WTC11 (cell line): ENCODE measurements around the gene SCYGR5. TPM values are rescaled to one million over a fixed set of nuclear protein-coding genes. Genes with fewer than 3 reads are reported as not detected.

Experiments used
- ATAC-seq: fragments of 200-7000 bp; cut with Tn5 transposase; 2 replicates; pipeline ENCODE4 v1.10.0; 2021; ENCODE audit warnings: mild to moderate bottlenecking, moderate library complexity
- CTCF ChIA-PET: fragments of 300-600 bp; sonication (Branson Sonifier 250); formaldehyde crosslinking; loops from one replicate; lab custom pipeline; 2021; ENCODE audit warnings: antibody characterized with exemption; lab: Charles Lee
- POLR2A ChIA-PET: fragments of 350-600 bp; sonication (Branson Sonifier 250); formaldehyde crosslinking; loops from one replicate; lab custom pipeline; 2021; ENCODE audit warnings: antibody characterized with exemption; lab: Charles Lee
- DNase-seq: peaks from one replicate; pipeline ENCODE4 v3.0.0; 2021; ENCODE audit warnings: low spot score
- H3K27ac Mint-ChIP-seq: 2 replicates; pipeline ENCODE4 v1.8.0; 2021; ENCODE audit warnings: mixed read lengths
- H3K27me3 Mint-ChIP-seq: 2 replicates; pipeline ENCODE4 v1.8.0; 2021; ENCODE audit warnings: low read depth, mild to moderate bottlenecking, moderate library complexity, mixed read lengths
- H3K36me3 Mint-ChIP-seq: 2 replicates; pipeline ENCODE4 v1.8.0; 2021; ENCODE audit warnings: mixed read lengths
- H3K4me1 Mint-ChIP-seq: 2 replicates; pipeline ENCODE4 v1.8.0; 2022; ENCODE audit warnings: mixed read lengths
- H3K4me3 Mint-ChIP-seq: 2 replicates; pipeline ENCODE4 v1.8.0; 2021; ENCODE audit warnings: mild to moderate bottlenecking, moderate library complexity, mixed read lengths
- H3K9me3 Mint-ChIP-seq: 2 replicates; pipeline ENCODE4 v1.8.0; 2021; ENCODE audit warnings: mixed read lengths
- ATF1 ChIP-seq: sonication (generic); formaldehyde crosslinking; IDR thresholded peaks from 2 replicates; pipeline ENCODE4 v1.8.1; 2023; ENCODE audit warnings: mild to moderate bottlenecking, moderate library complexity, missing genetic modification reagents
- ATF2 ChIP-seq: sonication (generic); formaldehyde crosslinking; IDR thresholded peaks from 2 replicates; pipeline ENCODE4 v1.8.1; 2022; ENCODE audit warnings: low read depth, missing genetic modification reagents, borderline replicate concordance
- ATF6 ChIP-seq: sonication (generic); formaldehyde crosslinking; IDR thresholded peaks from 2 replicates; pipeline ENCODE4 v1.8.1; 2023; ENCODE audit warnings: mild to moderate bottlenecking, missing genetic modification reagents
- CDX4 ChIP-seq: fragments of 250-450 bp; sonication (Bioruptor Pico); IDR thresholded peaks from 2 replicates; pipeline ENCODE4 v1.9.0; 2021; ENCODE audit warnings: moderate library complexity, mild to moderate bottlenecking, inconsistent platforms, borderline replicate concordance
- EMX1 ChIP-seq: fragments of 250-450 bp; sonication (Bioruptor Pico); IDR thresholded peaks from 2 replicates; pipeline ENCODE4 v1.8.0; 2021; ENCODE audit warnings: mild to moderate bottlenecking
- ERG ChIP-seq: fragments of 250-450 bp; sonication (Bioruptor Pico); IDR thresholded peaks from 2 replicates; pipeline ENCODE4 v1.8.0; 2021; ENCODE audit warnings: mild to moderate bottlenecking
- GTF2I ChIP-seq: fragments of 250-450 bp; sonication (Bioruptor Pico); conservative IDR thresholded peaks from 2 replicates; pipeline ENCODE4 v1.4.0; 2021; ENCODE audit warnings: mild to moderate bottlenecking
- IRF1 ChIP-seq: sonication (generic); formaldehyde crosslinking; IDR thresholded peaks from 2 replicates; pipeline ENCODE4 v1.8.0; 2023; ENCODE audit warnings: missing genetic modification reagents
- NFE2L1 ChIP-seq: sonication (generic); formaldehyde crosslinking; IDR thresholded peaks from 2 replicates; pipeline ENCODE4 v1.8.1; 2023; ENCODE audit warnings: missing genetic modification reagents
- NFYB ChIP-seq: sonication (generic); formaldehyde crosslinking; conservative IDR thresholded peaks from 2 replicates; pipeline ENCODE4 v1.8.0; 2022; ENCODE audit warnings: low read depth, missing genetic modification reagents
- NR3C1 ChIP-seq: sonication (generic); formaldehyde crosslinking; conservative IDR thresholded peaks from 2 replicates; pipeline ENCODE4 v1.8.1; 2023; ENCODE audit warnings: low read depth, mild to moderate bottlenecking, missing genetic modification reagents
- STAT6 ChIP-seq: sonication (generic); formaldehyde crosslinking; conservative IDR thresholded peaks from 2 replicates; pipeline ENCODE4 v1.8.1; 2023; ENCODE audit warnings: mild to moderate bottlenecking, low read depth, missing genetic modification reagents, moderate library complexity
- TP53 ChIP-seq: sonication (generic); formaldehyde crosslinking; IDR thresholded peaks from 2 replicates; pipeline ENCODE4 v1.8.1; 2023; ENCODE audit warnings: mild to moderate bottlenecking, missing genetic modification reagents
- USF1 ChIP-seq: sonication (generic); formaldehyde crosslinking; IDR thresholded peaks from 2 replicates; pipeline ENCODE4 v1.8.0; 2022; ENCODE audit warnings: mild to moderate bottlenecking, missing genetic modification reagents
- ZBTB21 ChIP-seq: sonication (generic); formaldehyde crosslinking; IDR thresholded peaks from 2 replicates; pipeline ENCODE4 v1.8.1; 2023; ENCODE audit warnings: mild to moderate bottlenecking, missing genetic modification reagents, borderline replicate concordance
- ZNF263 ChIP-seq: sonication (generic); formaldehyde crosslinking; IDR thresholded peaks from 2 replicates; pipeline ENCODE4 v1.8.1; 2022; ENCODE audit warnings: low read depth, mild to moderate bottlenecking, moderate library complexity, missing genetic modification reagents
- ZNF317 ChIP-seq: sonication (generic); formaldehyde crosslinking; IDR thresholded peaks from 2 replicates; pipeline ENCODE4 v1.8.1; 2023; ENCODE audit warnings: low read depth, mild to moderate bottlenecking, moderate library complexity, missing genetic modification reagents, borderline replicate concordance
- ZNF416 ChIP-seq: fragments of 250-450 bp; sonication (Bioruptor Pico); IDR thresholded peaks from 2 replicates; pipeline ENCODE4 v1.9.0; 2021; ENCODE audit warnings: mild to moderate bottlenecking, inconsistent platforms
- ZNF532 ChIP-seq: fragments of 250-450 bp; sonication (Bioruptor Pico); IDR thresholded peaks from 2 replicates; pipeline ENCODE4 v1.9.0; 2021; ENCODE audit warnings: mild to moderate bottlenecking, borderline replicate concordance
- total RNA-seq: library from RNA; stranded (reverse); gene quantifications from 3 replicates; pipeline ENCODE4 v1.2.3, GENCODE V29; 2021

SCYGR5 gene
- total RNA-seq, 1 experiment from 2014 or later = not detected

GRCh38 chr2:227703280-227703732 is 36.7 kb downstream of the SCYGR5 start (continued):
- no peak for TF ChIP-seq ATF6
- TF ChIP-seq ERG (CRISPR knock-in tag) = no peak
- no peak for TF ChIP-seq STAT6 (CRISPR knock-in tag)
- no peak for TF ChIP-seq ZNF317 (CRISPR knock-in tag)
- TF ChIP-seq NFYB (CRISPR knock-in tag) = no peak
- no peak for TF ChIP-seq CDX4 (CRISPR knock-in tag)
- TF ChIP-seq TP53 (CRISPR knock-in tag) = no peak
- no peak for TF ChIP-seq ZNF263
- no peak for TF ChIP-seq ZNF532 (CRISPR knock-in tag)
- no peak for TF ChIP-seq NR3C1 (CRISPR knock-in tag)
- TF ChIP-seq, all 79 proteins: peak for 0

GRCh38 chr2:227703961-227704360 is 37.4 kb downstream of the SCYGR5 start:
- H3K4me3 Mint-ChIP-seq = no peak overlapping the region
- CTCF ChIA-PET = no interaction called here
- ATAC-seq = no peak
- TF ChIP-seq ATF1 (CRISPR knock-in tag) (no peak), NFE2L1 (no peak), EMX1 (CRISPR knock-in tag) (no peak), ZBTB21 (CRISPR knock-in tag) (no peak), STAT6 (CRISPR knock-in tag) (no peak), ZNF416 (no peak), USF1 (CRISPR knock-in tag) (no peak), ATF2 (no peak), GTF2I (no peak), IRF1 (CRISPR knock-in tag) (no peak)

More at GRCh38 chr2:227703961-227704360, 37.4 kb downstream of the SCYGR5 start:
- H3K36me3 Mint-ChIP-seq = peaks cover 20% of the 10 kb centered on the region
- 0 out of 2 replicates have a peak, but pooled peaks cover 3% of the 10 kb centered on the region for H3K4me1 Mint-ChIP-seq
- POLR2A ChIA-PET = interaction anchor here (0.5 kb wide), 1 partner anchor 18 kb away, joined by 4 read pairs; no protein-coding TSS in a partner anchor
- DNase-seq = no peak
- no peaks in the 10 kb centered on the region for H3K27me3 Mint-ChIP-seq
- H3K27ac Mint-ChIP-seq = no peak overlapping the region
- 0 out of 2 replicates have a peak, but pooled peaks cover 10% of the 10 kb centered on the region for H3K9me3 Mint-ChIP-seq
